HG03439 (cell line): ENCODE data around the gene ILK.

ENCODE experiments used
- ATAC-seq: cut with Tn5 transposase; IDR thresholded peaks from one replicate; pipeline ENCODE4 v1.9.1; 2021; ENCODE audit warnings: mild to moderate bottlenecking, moderate library complexity; ENCODE audit not compliant: unreplicated experiment

ILK gene

DNA sequence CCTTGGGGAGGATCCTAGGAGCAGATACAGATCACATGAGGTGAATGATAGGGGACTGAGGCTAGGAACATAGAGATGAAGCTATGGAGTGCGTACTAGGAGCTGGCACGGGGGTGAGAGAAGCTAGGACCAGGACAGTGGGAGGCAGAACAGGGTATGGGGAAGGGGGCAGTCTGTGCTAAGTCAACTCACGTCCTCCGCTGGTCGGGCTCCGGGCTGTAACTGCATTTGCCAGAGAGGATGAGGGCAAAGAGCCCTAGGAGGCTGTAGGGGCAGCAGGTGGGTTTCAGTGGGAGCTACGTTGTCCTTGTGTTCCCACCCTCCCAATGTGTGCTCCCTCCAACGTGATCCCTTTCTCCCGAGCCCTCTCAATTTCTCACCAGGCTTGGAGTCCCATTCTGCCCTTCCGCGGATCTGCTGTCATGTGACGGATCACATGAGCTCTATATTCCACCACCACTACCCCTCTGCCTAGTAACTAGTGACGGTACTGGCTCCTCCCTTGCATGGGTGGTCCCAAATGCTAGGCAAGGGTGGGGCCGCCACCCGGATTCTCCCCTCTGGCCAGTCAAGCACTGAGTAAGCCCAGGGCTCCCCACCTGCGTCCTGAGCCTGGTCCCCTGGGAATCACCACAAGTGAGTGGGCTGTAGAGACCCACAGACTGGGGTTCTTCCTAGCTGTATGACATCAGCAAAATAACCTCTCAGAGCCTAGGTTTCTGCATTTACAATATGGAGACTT is 15.6 kb downstream of the ILK start, which contains the start of gene TPP1:
Gene TPP1, minus strand, starts transcription at position 419 of the 742 bp plus-strand sequence. Its CDS starts 22 bp downstream, at position 397.
- peak; percentile 99 for ATAC-seq

DNA sequence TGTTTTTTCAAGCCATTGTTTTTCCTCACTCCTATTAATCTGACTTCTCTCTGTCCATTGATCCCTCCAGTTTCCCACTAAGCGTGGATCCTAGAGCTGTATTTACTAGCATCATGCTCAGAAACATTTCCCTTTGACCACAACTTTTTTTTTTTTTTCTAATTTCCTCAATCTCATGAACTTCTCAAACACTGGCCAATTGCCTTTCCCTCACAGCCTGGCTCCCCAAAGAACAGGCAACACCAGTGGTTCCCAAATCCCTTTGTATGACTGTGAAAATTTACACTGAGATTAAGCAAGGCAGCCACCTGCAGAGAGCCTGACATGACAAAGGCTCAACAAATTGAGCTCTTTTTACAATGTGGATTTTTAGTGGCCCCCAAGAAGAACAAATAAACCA is 17.1 kb downstream of the ILK start:
- ATAC-seq, result no peak

DNA sequence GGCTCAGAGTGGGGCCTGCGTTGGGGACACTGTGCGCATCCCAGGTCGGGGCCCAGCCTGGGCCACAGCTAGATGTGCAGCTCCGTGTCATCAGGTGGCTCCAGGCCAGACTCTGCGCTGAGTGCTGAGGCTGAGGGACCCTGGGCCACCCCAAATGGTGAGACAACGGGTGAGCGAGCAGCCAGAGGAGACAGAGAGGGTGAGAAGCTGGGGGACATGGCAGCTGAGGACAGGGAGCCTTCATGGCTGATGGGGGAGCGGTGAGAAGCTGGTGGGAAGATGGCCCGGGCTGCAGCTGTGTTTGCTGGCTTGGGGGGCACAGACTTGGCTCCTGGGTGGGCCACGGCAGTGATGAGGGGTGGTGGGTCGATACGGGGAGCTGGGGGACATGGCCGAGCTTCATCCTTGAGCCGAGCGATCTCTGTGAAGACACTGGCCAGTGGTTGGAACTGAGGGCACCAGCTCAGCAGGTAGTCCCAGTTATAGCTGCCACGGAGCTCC is 18.2 kb downstream of the ILK start:
- ATAC-seq, result no peak

GRCh38 chr11:6622261-6623171 is 18.9 kb downstream of the ILK start:
- ATAC-seq, result no peak

DNA sequence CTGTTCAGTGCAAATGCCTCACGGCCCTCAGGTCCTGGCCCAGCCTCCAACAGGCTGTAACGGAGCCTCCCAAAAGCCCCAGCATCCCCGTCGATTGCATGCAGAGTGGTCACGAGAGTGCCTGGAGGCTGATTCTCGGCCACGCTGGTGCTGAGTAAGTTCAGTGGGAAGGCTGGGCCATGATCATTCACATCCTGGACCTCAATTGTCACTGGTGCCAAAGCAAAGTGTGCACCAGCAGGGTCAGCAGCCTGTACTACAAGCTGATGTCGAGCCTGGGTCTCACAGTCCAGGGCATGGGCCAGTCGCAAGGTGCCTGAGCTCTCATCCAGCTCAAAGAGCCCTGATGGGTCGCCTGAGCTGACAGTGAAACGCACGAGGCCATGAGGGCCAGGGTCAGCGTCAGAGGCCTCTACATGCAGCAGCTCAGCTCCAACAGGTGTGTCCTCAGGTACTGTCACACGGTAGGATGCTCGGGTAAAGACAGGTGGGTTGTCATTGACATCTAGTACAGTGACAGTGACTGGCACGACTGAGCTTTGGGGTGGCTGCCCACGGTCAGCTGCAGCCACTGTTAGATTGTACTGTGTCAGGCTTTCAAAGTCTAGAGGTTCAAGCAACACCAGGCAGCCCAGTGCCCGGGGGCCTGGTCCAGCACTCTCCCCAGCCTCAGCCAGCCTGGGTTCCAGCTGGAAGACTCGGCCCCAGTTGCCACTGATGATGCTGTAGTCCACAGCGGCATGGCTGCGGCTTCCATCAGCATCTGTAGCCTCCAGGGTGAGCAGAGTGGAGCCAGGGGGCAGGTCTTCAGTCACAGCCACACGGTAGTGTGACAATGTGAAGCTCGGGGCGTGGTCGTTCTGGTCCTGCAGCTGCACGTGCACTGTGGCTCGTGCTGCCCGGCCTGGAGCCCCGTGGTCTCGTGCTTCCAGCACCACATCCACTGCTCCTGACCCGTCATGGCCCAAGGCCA is 20.1 kb downstream of the ILK start:
- no peak for ATAC-seq

DNA sequence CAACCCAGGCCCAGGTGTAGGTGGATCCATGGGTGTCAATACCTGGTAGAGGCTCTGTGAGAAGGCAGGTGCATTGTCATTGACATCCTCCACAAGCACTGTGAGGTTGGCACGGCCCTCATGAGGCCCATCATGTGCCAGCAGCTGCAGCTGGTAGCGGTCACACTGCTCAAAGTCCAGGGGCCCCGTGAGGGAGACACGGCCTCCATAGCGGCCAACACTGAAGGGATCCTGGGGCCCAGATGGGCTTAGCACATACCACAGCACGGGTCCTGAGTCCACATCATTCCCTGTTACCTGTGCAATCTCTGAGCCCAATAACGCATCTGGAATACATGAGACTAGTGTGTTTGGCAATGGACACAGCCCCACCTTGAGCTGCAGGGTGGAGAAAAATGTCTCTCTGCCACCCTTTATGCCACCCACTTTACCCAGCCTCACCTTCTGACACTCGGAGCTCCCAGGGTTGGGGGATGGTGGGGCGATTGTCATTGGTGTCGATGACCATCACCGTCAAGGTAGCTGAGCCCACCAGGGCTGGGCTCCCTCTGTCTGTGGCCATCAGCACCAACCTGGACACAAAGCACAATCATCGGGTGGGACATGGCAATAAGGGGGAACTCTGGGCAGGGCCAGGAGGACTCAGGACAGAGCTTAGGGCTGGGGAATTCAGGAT is 21.7 kb downstream of the ILK start:
- ATAC-seq, result no peak

DNA sequence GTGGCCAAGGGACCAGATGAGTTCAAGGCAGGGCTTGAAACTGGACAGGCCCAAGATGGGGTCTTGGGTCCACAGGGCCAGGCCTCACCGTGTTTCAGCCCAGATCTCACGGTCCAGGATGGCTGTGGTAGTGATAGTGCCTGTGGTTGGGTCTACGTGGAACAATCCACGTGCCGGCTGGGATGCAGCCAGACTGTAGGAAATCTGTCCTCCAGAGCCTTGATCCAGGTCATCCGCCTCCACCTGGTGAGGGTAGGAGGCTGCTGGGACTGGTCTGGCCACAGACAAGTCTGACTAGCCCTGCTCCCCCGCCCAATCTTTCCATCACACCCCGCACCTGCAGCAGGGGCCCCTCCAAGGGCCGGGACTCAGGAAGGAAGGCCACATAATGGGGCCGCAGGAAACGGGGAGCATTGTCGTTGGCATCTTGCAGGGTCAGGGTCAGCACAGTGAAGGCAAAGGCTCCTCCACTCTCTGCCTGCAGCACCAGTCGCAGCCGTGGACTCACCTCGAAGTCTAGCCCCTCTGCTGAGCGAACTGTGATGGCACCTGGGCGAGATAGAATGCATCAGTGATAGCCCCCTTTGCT is 22.4 kb downstream of the ILK start:
- ATAC-seq, result no peak

DNA sequence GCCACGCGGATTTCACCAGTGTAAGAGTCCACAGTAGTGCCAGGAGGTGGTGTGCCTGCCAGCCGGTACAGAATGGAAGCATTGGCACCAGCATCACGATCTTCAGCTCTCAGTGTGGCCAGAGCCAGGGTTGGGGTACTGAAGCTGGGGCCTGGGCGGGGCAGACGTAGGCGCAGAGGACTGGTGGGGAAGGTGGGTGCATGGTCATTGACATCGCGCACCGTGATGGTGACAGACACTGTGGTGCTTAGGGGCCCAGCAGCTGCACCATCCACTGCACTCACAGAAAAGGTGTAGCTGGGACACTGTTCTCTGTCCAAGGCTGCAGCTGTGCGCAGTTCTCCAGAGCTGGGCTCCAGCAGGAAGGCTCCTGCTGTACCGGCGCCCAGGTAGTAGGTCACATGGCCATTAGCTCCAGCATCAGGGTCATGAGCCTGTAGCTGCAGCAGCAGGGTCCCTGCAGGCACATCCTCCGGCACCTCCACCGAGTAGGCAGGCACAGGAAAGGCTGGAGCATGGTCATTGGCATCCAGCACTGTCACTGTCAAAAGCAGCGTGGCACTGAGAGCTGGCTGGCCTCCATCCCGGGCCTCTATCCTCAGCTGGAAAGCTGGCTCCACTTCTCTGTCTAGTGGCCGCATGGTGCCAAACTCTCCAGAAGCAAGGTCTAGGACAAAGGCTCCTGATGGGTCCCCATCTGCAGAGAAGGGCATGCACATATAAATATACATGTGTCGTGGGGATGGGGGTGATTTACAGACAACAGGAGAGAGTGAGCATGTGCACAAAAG is 23.6 kb downstream of the ILK start:
- no peak for ATAC-seq

- ATAC-seq, result peak; percentile 56
Observed at GRCh38 chr11:6627762-6628241, 24.2 kb downstream of the ILK start.

DNA sequence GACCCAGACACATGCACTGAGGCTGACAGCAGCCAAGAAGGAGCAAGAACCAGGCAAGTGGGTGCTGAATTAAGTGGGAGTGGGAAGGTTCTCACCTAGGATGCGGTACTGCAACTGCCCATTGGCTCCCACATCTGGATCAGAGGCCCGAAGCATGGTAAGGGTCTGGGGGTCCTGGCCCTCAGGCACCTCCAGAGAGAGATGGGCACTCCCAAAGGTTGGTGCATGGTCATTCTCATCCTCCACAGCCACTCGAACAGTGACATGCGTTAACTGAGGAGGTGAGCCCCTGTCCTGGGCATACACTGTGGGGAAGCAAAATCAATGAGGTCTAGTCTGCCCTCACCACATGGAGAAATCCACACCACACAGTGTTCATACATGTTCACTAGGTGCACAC is 25.0 kb downstream of the ILK start:
- no peak for ATAC-seq

DNA sequence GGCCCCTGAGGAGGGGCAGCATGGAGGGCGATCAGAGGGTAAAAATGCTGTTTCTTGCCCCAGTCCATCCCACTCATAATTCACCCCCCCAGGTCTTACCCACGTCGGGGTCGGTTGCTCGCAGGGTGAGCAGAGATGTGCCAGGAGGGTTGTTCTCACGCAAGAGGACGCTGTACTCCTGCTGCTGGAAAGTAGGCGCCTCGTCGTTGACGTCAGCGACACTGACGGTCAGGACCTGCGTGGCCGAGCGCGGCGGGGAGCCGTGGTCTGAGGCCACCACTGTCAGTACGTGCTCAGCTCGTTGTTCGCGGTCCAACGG is 26.0 kb downstream of the ILK start:
- ATAC-seq, result no peak

DNA sequence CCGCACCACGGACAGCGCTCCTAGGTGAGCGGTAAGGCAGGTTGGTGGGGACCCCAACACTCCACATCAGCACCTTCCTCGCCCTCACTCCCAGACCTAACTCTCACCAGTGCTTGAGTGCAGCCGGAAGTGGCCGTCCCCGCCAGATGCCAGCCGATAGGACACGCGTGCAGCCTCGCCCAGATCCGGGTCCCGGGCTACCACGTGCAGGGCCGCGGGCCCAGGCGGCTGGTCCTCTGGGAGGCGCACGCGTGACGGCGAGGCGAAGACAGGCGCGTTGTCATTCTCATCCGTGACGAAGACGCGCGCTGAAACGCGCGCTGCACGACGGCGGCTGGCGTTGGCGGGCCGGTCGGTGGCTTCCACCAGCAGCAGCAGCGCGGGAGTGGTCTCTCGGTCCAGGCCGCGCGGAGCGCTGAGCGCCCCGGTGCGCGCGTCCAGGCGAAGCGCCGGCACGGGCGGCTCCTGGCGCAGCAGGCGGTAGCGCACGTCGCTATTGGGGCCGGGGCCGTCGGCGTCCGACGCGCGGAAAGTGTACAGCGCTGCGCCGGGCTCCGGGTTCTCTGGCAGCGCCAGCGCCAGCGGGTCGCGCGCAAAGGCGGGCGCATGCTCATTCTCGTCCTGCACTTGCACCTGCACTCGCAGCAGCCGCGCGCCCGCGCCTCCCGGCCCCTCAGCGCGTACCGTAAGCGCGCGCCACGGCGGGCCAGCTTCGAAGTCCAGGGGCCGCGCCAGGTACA is 26.5 kb downstream of the ILK start:
- ATAC-seq, result no peak

GRCh38 chr11:6630632-6631291 is 27.2 kb downstream of the ILK start:
- ATAC-seq, result no peak

- ATAC-seq, result no peak
Observed at GRCh38 chr11:6631361-6631890, 27.9 kb downstream of the ILK start.

DNA sequence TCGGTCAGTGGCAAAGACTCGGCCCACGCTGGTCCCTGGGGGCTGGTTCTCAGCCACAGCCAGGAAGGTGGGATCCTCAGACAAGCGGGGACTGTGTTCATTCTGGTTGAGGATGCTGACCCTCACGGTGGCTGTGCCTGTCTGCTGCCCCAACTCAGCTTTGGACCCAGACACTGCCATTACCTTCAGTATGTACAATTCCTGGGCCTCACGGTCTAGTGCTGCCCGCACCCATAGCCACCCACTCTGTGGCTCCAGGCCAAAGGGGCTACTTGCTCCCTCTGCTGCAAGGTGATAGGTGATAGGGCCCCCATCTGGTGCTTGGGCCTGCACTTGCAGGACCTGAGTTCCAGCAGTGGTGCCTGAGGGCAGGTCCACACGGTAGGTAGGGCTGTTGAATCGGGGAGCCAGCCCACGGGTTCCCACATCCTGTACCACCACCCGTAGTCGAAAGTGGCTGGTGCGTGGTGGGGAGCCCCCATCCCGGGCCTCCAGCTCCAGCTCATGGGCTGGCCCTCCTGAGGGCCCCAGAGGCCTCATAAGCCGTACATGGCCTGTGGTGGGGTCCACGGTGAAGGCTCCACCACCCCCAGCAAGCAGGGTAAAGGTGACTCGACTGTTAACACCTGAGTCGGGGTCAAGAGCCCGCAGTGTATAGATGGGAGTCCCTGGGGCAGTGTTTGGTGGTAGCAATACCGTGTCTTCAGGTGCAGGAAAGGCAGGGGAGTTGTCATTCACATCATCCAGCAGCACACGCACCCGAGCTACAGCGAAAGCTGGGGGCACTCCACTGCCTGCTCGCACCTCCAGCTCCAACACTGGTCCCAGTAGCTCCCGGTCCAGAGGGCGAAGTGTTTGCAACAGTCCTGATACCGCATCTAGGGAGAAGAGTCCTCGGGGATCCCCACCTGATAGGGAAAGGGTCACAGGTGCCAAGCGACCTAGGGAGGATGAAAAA is 28.8 kb downstream of the ILK start:
- ATAC-seq, result no peak
